ENCODE data around the gene MALT1.

MALT1 gene

DNA sequence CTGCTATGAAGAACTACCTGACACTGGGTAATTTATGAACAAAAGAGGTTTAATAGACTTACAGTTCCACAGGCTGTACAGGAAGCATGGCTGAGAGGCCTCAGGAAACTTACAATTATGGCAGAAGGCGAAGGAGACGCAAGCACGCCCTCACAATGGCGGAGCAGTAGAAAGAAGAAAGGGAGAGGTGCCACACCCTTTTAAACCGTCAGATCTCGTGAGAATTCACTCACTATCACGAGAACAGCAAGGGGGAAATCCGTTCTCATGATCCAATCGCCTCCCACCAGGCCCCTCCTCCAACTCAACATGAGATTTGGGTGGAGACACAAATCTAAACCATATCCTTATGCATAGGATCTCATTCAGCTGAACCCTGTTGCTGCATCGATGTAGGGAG is 108.8 kb downstream of the MALT1 start:
- DNase-seq, result no peak

DNA sequence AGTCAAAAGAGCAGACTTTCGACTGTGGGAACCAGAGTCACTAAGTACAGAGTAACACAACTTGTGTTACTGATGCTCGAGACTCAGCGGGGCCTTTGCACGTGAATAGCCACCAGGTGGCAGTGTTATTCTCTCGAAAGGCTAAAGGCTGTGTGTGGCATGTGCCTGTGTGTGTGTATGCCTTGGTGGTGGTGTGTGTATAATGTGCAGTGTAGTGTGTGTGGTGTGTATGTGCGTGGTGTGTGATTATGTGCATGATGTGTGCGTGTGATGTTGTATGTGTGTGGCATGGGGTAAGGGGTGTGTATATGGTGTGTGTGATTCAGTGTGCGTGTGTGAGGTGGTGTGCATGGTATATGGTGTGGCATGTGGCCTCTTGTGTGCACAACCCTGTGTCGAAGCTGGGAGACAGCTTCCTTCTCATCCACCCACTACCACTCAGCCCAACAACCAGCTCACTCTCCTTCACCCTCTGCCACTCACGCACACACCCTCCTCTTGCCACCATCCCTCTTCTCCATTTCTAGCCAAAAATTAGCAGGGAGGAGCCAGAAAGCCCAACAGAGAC is 110.4 kb downstream of the MALT1 start:
- peak; percentile 73 for DNase-seq

DNA sequence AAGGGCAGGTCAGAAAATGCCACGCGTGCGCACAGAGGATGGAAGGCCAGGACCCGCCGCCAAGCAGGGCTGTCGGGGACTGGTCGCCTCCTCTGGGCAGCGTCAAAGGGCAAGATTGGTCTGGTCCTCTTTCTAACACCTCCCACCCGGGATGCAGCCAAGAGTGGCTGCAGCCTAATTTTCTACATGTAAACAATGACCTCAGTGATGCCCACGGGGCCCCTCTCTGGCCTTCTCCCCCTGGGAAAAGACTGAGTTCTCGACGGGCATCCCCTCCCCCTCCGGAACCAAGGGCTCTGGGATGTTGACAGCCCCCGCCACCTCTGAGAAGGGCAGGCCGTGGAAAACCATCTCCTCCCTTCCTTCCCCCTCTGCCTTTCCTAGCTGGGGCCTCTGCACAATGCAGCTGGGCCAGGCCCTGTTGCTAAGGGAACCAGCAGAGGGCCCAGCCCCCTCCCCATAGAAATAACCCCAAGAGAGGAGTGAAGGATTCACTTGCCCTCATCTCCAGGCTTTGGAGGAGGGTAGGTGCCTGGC is 113.4 kb downstream of the MALT1 start:
- no peak for DNase-seq

DNA sequence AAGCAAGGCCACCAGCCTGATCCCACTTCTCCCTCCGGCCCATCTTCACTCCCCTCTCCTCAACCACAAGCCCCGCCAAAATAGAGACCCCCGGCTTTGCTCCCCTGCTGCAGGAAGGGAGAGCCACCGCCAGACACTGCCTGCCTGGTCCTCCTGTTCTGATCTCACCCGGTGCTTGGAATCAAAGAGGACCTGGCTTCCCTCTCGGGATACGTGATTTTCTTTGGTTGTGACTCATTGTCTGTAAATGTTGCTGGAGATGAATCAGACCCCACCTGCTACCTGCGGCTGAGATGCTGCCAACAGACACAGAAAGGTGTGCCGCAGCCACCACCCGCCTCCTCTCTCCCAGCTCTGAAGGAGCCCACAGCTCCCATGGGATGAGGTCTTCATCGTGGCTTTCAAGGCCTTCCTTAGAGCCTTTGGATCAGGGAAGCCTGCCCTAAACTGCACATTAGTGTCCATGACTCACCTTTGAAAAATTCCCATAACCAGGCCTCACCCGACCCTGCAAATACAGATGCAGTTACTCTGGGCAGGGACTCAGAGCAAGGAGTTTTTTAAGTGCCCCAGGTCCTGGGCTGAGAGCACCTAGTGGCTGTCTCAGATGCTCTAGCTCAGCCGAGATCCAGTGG is 114.0 kb downstream of the MALT1 start:
- peak; percentile 90 for DNase-seq

DNA sequence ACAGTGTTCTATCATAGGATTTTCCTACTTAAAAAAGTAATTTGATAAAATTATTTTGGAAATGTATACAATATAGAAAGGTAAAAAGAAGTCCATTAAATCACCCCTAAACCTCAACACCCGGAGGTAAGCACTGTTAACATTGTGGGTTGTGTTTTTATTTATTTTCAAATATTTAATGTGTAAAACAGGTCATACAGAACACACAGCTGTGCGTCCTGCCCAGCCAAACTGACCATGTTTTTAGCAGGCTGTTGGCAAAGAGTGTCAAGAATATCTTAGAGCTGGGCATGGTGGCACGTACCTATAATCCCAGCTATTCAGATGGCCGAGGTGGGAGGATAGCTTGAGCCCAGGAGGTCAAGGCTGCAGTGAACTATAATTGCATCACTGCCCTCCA is 114.6 kb downstream of the MALT1 start:
- no peak for DNase-seq

DNA sequence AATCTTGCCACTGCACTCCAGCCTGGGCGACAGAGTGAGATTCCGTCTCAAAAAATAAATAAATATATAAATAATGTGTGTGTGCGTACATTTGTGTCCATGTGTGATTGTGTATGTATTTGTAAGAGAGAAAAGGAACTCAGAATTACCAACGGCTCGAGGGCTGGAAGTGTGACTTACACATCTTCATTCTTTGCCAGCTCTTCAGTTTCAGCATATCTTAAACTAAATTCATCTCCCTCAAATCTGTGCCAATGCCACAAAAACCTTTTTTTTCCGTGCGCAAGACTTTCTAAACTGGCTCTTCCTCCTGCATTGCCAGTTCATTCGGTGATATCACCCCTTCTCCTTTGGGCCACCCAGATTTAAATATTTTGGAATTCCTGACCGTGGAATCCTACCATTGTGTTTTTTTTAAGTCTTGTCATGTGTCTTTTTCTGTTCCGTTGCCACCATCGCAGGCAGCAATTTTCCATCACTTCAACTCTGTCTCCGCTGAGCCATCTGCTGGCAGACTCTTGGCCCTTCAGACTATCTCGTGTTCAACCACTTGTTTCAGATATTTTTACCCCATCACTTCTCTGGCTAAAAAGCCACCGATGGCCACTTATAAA is 116.4 kb downstream of the MALT1 start:
- no peak for DNase-seq

DNA sequence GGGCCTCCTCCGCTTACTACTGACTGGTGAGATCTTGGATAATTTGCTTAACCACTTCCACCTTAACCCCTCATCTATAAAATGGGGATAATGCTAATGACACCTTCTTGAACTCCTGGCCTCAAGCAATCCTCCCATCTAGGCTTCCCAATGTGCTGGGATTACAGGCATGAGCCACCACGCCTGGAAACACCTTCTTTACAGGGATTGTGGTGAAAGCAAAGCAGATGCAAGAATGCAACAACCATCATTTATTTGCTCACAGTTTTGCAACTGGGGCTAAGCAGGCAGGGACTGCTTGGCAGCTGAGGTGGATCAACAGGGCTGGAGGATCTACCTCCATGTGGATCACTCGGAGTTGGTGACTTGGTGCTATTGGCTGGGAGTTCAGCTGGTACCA is 117.2 kb downstream of the MALT1 start:
- DNase-seq, result no peak

DNA sequence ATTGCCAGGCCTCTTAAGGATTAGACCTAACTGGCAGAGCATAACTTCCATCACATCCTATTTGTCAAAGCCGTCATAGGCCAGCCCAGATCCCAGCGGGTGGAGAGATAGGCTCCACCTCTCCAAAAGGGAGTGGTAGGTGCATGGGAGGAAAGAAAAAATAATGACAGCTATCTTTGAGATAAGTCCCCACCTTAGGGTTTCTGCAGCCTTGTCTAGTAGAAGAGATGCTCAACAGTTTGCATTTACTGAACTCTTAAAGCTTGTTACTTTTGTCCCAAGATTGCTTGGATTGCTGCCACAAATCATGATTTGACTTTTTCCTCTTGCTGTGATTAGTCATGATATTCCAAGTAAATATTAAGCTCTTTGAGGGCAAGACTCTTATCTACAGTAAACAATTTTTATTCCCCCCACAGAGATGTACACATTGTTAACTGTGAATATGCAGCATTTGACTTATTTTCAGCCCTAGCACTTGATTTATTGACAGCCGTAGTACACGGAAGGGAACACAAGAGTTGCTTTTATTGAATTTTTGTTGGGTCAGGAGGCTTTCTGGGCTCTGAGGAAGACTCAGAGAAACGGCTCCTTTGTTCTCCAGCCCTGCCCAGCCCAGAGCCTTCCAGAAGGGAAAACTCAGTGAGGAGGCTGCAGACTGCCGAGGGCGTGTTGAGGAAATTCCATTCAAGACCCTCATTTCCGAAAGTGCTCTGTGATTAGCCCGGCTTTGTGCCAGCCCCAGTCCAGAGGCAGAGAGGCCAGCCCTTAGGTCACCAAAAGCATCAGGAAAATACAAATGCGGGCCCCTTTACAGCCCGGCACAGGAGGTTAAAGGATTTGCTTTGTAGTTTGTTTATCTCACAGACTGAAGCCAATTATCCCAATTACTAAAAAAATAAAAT is 118.0 kb downstream of the MALT1 start:
- peak; percentile 60 for DNase-seq

DNA sequence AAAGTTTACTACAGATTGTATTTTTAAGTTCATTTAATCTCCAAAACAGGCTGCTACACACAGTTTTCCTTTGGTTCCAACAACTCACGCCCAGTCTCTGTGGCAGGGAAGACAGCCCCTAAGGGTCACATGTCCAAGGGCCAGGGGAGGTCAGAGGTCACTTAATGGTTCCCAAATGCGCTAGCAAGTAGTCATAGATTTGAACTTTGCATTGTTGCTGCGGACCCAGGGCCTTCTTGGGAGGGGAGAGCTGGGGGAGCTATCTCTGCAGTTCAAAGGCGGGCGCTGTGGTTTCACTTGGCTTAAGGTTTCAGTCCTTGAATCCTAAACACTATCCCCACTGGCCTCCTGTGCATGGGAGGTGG is 118.6 kb downstream of the MALT1 start:
- DNase-seq, result no peak

DNA sequence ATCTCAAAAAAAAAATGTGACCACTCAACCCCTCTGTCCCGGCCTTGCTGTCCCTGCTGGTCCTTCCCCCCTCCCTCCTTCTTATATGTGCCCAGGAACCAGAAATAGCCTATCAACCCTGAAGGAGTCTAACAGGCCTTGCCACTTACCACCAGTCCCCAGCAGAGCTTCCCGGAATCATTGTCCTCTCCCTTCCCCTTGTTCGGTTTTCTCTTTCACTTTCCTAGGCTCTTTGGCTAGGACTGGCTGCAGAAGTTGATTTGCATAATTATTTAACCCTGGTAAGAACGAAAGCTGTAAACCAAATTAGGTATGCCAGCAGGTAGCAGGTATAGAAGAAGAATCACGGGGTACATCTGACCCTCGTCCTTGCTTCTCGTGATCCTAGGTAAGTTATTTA is 120.8 kb downstream of the MALT1 start:
- no peak for DNase-seq

DNA sequence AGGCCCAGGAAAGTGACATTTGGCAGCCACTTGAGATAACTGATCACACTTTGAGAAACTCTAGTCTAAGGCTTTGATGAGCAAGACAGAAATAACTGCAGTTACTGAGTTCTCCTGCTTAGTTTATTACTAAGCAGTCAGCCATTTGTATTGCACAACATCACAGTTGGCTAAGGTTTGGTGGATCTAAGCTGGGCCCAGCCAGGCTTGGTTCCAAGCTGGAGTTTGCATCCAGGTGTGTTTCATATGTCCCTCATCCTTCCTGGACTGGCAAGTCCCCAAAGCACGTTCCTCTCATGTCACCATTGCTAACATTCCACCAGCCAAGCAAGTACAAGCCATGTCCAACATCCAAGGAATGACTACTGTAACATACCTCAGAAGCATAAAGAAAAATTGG is 122.1 kb downstream of the MALT1 start:
- peak; percentile 87 for DNase-seq

DNA sequence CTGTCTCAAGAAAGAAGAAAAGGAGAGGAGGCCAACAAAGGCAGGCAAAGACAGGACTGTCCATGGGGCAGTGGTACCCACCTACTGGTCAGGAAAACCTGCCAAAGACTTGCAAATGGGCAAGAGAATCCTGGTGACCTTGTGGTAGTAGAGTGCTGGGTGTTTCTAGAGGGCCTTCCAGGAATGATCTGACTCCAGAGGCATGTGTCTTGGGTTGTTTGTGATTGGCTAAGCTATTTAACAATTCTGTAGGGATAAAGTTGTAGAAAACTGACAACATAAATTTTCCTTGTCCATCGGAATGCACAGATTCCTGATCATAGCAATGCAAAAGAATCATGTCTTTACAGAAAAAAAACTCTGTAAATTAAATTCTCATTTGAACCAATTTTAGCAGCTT is 125.0 kb downstream of the MALT1 start:
- peak; percentile 38 for DNase-seq

DNA sequence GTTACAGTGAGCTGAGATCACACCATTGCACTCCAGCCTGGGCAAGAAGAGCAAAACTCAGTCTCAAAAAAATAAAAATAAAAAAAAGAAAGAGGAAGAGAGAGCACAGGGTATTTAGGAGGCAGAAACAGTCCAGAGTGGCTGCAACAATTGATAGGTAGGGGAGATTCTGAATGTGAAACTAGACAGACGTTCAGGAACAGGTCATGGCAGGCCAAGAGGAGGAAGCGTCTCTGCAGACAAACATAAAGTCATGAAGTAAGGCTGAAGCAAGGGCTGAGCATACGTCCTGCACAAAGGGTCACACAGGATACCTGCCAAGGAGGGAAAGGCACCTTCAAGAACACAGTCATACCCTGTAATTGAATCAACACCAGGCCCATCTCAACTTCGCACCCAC is 129.3 kb downstream of the MALT1 start:
- DNase-seq, result no peak

DNA sequence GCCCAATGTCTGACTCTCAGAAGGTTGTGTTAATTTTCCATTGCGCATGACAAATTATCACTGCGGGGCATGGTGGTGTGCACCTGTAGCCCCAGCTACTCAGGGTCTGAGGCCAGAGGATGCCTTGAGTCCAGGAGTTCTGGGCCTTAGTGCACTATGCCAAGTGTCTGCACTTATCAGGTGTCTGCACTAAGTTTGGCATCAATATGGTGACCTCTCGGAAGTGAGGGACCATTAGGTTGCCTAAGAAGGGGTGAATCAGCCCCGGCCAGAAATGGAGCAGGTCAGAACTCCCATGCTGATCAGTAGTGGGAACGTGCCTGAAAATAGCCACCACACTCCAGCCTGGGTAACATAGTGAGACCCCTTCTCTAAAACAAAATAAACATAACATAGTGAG is 131.7 kb downstream of the MALT1 start:
- DNase-seq, result no peak

DNA sequence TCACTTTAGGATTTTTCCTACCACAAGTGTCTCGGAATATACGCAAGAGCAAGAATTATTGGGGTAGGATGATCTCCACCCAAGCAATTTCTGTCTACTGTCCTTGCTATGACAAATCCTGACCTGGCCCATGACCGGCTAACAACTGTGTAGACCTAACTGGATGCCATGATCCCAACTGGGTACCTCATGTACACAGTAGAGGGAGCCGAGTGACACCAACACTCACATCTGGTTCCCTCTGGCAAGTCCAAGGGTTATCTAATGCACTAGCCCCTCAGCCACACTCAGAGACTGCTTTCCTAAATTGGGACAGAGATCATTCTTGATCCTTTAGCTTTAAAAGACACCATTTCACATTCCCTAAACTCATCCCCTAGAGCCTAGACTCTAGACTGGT is 132.7 kb downstream of the MALT1 start:
- no peak for DNase-seq

All from fibroblast of skin of right quadriceps (primary cell).